DMS79 (cell line): Measurements from ENCODE around the gene DNA2.
"Not testable (repeated sequence)": the region's sequence is repeated elsewhere in the genome, so short reads cannot be mapped to it uniquely, and the experiment has no call there.

Experiments
- DNase-seq: peaks from one replicate; lab custom pipeline; 2025; lab: John Stamatoyannopoulos, UW

DNA2 gene, protein sequence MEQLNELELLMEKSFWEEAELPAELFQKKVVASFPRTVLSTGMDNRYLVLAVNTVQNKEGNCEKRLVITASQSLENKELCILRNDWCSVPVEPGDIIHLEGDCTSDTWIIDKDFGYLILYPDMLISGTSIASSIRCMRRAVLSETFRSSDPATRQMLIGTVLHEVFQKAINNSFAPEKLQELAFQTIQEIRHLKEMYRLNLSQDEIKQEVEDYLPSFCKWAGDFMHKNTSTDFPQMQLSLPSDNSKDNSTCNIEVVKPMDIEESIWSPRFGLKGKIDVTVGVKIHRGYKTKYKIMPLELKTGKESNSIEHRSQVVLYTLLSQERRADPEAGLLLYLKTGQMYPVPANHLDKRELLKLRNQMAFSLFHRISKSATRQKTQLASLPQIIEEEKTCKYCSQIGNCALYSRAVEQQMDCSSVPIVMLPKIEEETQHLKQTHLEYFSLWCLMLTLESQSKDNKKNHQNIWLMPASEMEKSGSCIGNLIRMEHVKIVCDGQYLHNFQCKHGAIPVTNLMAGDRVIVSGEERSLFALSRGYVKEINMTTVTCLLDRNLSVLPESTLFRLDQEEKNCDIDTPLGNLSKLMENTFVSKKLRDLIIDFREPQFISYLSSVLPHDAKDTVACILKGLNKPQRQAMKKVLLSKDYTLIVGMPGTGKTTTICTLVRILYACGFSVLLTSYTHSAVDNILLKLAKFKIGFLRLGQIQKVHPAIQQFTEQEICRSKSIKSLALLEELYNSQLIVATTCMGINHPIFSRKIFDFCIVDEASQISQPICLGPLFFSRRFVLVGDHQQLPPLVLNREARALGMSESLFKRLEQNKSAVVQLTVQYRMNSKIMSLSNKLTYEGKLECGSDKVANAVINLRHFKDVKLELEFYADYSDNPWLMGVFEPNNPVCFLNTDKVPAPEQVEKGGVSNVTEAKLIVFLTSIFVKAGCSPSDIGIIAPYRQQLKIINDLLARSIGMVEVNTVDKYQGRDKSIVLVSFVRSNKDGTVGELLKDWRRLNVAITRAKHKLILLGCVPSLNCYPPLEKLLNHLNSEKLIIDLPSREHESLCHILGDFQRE

DNA sequence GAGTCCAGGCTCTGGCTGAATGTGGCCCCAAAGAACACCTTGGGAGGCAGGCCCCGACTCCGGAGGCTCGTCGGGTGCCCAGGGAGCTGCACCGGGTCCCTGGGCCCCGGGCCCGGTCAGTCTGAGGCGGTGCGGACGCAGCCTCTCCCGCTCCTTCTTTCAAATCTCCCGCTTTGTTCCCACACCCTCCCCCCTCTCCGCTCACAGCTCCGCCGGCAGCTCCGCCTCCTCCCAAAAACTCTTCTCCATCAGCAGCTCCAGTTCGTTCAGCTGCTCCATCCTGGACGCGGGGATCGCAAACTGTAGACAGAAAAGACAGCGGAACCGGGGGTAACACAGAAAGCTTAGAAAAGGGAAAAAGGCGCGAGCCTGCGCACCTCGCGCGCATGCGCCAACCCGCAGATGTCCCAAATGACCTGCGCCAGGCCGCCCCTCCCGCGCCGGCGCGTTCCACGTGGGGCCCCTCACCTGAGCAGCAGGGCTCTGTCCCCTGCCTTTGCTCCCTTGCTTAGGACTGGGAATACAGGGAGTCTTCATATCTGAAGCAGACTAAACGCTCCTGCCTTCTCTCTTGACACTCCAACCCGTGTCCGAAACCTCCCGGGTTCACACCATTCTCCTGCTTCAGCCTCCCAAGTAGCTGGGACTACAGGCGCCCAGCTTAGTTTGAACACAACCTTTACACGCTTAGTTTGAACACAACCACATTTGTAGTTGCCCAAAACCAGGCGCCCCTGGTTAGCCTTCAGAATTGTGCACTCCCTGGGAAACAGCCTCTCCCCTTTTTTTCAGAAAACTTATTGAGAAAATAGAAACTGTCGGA is at the start of gene DNA2:
DNA2 (minus strand) TSS at position 388 of the 823 bp plus-strand sequence; CDS start at position 279, 109 bp downstream.
- DNase-seq: peak; percentile 56

DNA sequence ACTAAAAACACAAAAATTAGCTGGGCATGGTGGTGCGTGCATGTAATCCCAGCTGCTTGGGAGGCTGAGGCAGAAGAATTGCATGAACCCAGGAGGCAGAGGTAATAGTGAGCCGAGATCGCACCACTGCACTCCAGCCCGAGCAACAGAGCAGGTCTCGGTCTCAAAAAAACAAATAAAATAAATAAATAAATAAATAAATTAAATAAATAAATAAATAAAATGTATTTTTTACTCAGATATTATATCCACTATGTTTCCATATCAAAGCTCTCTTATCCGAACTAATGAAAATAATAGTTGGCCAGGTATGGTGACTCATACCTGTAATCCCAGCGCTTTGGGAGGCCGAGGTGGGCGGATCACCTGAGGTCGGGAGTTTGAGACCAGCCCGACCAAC is 46.8 kb upstream of the DNA2 start:
- DNase-seq: not testable (repeated sequence)

- no peak for DNase-seq
These were observed 45.4 kb upstream of the DNA2 start for GRCh38 chr10:68517188-68517587.

DNA sequence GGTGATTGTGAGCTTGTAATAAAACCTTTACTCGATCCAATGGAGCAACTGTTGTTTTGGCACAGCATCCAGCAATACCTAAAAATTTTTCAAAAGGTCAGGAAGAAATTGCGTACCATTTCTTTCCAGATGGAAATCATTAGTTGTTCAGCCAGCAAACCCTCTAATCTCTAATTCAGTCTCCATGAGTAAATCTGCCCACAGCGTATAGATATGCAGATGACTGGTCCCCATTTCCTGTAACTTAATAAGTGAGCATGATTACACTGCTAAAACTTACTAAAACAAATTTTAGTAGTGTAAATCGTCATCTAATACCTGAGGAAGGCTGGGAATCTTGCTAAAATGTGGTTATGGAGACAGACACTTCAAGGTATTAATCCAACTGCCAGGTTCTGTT is 45.0 kb upstream of the DNA2 start:
- no peak for DNase-seq

DNA sequence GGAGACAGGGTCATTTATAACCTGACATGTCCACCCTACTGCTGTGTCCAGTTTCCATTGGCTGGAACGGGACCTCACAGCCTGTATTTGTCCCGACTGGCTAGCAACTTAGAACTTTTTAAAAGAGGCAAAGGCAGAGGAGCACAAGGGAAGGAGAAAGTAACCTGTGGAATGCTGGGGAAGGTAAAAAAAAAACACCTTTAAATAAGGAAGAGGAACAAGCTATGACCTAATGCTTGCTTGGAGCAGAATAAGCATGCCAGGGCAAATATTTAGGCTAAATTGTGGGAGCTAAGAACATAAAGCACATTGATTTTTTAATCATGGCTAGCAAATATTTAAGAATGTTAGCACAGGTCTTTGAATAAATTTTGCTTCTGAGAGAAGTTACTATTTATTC is 44.4 kb upstream of the DNA2 start:
- DNase-seq: not testable (repeated sequence)

DNA sequence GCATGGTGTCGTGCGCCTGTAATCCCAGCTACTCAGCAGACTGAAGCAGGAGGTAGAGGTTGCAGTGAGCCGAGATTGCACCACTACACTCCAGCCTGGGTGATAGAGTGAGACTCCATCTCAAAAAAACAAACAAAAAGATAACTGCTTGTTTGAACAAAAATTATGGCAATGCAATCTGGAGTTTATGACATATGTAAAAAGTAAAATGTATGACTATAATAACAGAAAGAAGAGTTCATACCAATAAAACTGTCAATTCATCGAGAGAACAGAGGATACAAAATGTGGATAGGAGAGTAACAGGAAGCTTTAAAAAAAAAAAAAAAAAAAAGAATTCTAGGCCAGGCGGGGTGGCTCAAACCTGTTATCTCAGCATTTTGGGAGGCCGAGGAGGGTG is 36.3 kb upstream of the DNA2 start:
- DNase-seq: no peak

- no peak for DNase-seq
These were observed 34.6 kb upstream of the DNA2 start for GRCh38 chr10:68506411-68506810.

DNA sequence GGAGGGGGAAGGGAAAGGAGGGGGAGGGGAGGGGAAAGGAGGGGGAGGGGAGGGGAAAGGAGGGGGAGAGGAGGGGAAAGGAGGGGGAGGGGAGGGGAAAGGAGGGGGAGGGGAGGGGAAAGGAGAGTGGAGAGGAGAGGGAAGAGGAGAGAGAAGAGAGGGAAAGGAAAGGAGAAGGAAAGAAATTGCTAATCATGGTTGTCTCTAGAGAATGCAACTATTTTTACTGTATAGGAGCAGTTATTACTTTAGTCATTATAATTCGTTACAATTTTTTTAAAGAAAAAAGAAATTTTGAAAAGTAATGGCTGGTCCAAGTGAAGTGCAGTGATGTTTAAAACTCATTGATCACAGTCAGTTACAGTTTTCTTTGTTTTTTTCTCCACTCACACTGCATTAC is 31.1 kb upstream of the DNA2 start:
- DNase-seq: no peak

DNA sequence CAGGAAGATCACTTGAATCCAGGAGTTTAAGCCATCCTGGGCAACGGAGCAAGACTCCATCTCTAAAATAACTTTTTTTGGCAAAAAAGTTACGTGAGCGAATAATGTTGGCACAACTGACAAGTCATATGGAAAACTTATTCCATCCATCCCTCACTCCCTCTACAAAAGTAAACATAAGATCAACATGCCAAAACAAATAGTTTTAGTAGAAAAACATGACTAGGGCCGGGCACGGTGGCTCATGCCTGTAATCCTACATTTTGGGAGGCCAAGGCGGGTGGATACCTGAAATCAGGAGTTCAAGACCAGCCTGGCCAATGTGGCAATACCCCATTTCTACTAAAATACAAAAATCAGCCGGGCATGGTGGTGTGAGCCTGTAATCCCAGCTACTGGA is 29.9 kb upstream of the DNA2 start:
- no peak for DNase-seq

DNA sequence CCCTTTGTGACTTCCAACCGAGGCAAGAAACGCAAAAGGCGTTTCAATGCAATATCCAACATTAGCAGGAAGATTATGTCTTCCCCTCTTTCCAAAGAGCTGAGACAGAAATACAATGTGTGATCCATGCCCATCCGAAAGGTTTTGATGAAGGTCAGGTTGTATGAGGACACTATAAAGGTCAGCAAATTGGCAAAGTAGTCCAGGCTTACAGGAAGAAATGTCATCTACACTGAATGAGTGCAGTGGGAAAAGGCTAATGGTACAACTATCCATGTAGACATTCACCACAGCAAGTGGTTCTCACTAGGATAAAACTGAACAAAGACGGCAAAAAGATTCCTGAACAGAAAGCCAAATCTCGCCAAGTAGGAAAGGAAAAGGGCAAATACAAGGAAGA is 27.8 kb upstream of the DNA2 start:
- no peak for DNase-seq

DNA sequence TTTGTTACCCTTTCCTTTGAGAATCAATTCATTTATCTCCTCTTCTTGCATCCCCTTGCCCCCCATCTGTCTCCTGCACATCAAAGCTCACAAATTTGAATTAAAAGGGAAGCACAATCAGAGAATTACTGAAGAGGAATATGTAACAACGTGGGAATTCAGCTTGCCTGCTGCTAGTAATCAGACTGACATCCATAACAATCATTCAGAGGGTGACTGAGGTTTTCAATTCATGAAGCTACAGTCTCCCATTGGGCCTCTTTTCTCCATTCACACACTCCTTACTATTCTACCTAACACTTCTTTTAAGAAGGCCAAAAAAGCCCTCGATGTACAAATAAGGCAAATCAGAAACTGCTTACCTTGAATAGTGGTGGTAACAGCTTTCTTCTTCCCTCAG is 24.3 kb upstream of the DNA2 start:
- no peak for DNase-seq

DNA sequence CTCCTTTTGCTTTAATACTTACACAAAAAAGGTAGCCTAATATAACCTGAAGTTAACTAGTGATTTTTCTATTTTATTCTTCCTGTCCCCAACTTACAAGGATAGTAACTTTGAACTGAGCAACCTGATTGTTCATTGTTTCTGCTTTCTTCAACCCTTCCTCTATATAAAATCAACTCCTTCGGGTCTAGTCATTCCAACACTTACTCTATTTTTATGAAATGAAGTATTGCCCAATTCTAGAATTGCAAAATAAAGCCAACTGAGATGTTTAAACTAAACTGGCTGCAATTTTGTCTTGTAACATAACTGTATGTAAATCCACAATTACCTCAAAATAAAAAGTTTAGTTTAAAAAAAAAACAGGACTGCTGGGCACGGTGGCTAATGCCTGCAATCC is 20.3 kb upstream of the DNA2 start:
- no peak for DNase-seq

DNA sequence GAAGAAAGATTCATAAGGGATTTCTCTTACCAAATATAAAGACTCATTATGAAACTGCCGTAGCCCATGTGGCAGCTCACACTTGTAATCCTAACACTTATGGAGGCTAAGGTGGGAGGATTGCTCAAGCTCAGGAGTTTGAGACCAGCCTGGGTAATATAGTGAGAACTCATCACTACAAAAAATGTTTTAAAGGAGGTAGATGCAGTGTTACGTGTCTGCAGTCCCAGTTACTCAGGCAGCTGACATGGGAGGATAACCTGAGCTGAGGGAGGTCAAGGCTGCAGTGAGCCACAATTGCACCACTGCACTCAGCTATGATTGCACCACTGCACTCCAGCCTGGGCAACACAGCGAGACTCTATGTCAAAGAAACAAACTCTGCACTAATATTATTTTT is 18.1 kb upstream of the DNA2 start:
- no peak for DNase-seq

- no peak for DNase-seq
These were observed 2.2 kb upstream of the DNA2 start for GRCh38 chr10:68474021-68474420.

DNA sequence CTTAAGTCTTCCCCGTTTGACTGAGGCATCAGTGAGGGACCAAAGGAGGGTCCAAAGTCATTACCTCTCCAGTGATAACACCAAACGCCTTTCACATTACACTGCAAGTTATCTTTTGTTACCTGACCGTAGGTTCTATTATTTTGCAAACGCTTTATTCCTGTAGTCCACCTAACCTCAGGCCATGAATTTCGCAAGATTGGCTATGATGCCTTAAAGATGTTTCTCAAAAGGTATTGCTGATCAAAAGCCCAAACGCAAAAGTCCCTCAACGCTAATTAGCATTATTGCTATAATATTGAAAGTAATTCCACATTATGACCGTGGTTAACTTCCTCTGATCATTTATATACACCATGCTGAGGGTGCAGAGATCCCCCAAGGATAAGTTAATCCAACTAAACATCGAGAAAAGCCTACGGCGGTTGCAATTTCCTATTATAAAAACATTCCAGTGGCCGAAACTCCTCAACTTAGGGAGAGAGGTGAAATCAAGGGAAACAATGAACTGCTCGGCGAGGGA is 649 bp downstream of the DNA2 start:
- no peak for DNase-seq

DNA sequence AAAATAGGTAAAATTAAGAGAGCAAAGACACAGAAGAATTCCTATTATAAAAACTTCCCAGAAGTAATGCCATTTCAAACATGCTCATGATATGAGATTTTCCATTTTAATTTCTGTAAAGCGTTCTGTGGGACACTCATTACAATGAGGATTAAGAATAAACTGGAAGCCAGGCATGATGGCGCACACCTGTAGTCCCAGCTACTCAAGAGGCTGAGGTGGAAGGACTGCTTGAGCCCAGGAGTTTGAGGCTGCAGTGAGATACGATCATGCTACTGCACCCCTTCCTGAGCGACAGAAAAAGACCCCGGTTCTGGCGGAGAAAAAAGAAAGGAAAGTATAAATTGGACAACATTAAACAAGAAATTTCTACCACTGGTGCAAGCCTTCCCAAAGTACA is 1.5 kb downstream of the DNA2 start:
- DNase-seq: no peak

- no peak for DNase-seq
These were observed 1.9 kb downstream of the DNA2 start for GRCh38 chr10:68469838-68470237.

DNA sequence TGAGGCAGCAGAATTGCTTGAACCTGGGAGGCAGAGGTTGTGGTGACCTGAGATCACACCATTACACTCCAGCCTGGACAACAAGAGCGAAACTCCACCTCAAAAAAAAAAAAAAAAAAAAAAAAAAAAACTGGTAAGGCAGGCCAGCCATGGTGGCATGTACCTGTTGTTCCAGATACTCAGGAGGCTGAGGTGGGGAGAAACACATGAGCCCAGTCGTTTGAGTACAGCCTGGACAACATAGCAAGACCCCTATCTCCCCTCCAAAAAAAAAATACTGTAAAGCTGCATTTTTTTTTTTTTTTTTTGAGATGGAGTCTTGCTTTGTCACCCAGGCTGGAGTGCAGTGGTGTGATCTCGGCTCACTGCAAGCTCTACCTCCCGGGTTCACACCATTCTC is 7.0 kb downstream of the DNA2 start:
- not testable (repeated sequence) for DNase-seq

DNA sequence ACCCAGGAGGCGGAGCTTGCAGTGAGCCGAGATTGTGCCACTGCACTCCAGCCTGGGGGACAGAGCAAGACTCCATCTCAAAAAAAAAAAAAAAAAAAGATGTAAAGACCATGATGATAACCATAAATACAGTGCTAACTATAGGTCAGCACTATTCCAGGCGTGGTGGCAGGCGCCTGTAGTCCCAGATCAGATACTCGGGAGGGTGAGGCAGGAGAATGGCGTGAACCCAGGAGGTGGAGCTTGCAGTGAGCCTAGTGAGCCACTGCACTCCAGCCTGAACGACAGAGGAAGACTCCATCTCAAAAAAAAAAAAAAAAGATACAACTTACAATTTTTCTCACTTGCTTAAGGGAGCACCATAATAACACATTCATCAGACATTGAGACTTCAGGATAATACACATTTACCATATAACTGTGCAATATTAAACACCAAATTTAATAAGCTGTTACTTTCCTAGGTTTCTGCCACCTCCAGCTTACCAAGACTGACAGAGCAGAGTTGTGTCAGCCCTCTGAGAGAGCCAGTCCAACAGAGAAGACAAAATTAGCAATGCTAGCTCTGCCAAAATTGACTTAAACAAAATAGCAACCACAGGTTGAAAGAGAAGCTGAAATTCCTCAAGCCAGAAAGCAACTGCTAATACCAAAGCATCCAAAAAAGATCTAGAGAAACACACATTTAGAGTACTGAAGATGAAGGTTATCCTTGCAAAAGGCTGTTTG is 8.2 kb downstream of the DNA2 start:
- DNase-seq: no peak

- DNase-seq: no peak
These were observed 9.2 kb downstream of the DNA2 start for GRCh38 chr10:68462536-68462935.

GRCh38 chr10:68461032-68461431 is 10.7 kb downstream of the DNA2 start:
- DNase-seq: no peak
